Natural killer cell treated with Interleukin-12 subunit alpha and Interleukin-12 subunit beta and Interleukin-15 and Interleukin-18, amount 100 ng/mL, for 72 hours (primary cell): ENCODE data around the gene KANK3. TPM values are rescaled to one million over a fixed set of nuclear protein-coding genes. Genes with fewer than 3 reads are reported as not detected.
"Not testable (repeated sequence)": the region's sequence is repeated elsewhere in the genome, so short reads cannot be mapped to it uniquely, and the experiment has no call there.

ENCODE experiments used
- ATAC-seq, 2 donors: fragments of 150-1000 bp; cut with Tn5 transposase in 1 of 2; sonication (Bioruptor Pico), chemical (Tn5 transposase) in 1 of 2; 2 replicates each; pipeline ENCODE4 v1.10.0; 2021
- DNase-seq: peaks from one replicate; pipeline ENCODE4 v3.0.0; 2022; ENCODE audit warnings: low spot score
- H3K27ac Mint-ChIP-seq, 2 donors: 1 replicate in 1 of 2; 2 replicates in 1 of 2; pipeline ENCODE4 v1.8.0; 2022; ENCODE audit warnings: mixed read lengths in 2 of 2, mild to moderate bottlenecking in 1 of 2, moderate library complexity in 1 of 2
- H3K27me3 Mint-ChIP-seq, 2 donors: 1 replicate in 1 of 2; 2 replicates in 1 of 2; pipeline ENCODE4 v1.8.0; 2022; ENCODE audit warnings: mixed read lengths in 2 of 2
- H3K36me3 Mint-ChIP-seq: one replicate; pipeline ENCODE4 v1.8.0; 2022; ENCODE audit warnings: mixed read lengths
- H3K4me1 Mint-ChIP-seq, 2 donors: 1 replicate in 1 of 2; 2 replicates in 1 of 2; pipeline ENCODE4 v1.8.0; 2022; ENCODE audit warnings: low read depth in 2 of 2, mixed read lengths in 2 of 2, mild to moderate bottlenecking in 1 of 2
- H3K4me3 Mint-ChIP-seq: one replicate; pipeline ENCODE4 v1.8.0; 2022; ENCODE audit warnings: mixed read lengths
- H3K9me3 Mint-ChIP-seq: 2 replicates; pipeline ENCODE4 v1.8.0; 2022; ENCODE audit warnings: mixed read lengths
- total RNA-seq, 2 donors: library from RNA; stranded (reverse); gene quantifications; one replicate each; pipeline ENCODE4 v1.2.3, GENCODE V29; 2022

Gene KANK3
- total RNA-seq, 2 donors from 2014 or later = 1.5 to 4.4 TPM

GRCh38 chr19:8361921-8362793, 19.1 kb upstream of the KANK3 start:
- H3K4me1 Mint-ChIP-seq = peaks cover 8 to 16% of the 10 kb centered on the region in 2 donors
- no peak overlapping the region for H3K27ac Mint-ChIP-seq
- no peak overlapping the region for H3K4me3 Mint-ChIP-seq
- ATAC-seq (no peak), DNase-seq (peak; percentile 49)
- peaks cover 15 to 16% of the 10 kb centered on the region in 2 donors for H3K27me3 Mint-ChIP-seq
- no peaks in the 10 kb centered on the region for H3K9me3 Mint-ChIP-seq
- H3K36me3 Mint-ChIP-seq = no peaks in the 10 kb centered on the region

GRCh38 chr19:8360196-8360595, 17.1 kb upstream of the KANK3 start:
- no peaks in the 10 kb centered on the region for H3K9me3 Mint-ChIP-seq
- no peaks in the 10 kb centered on the region for H3K36me3 Mint-ChIP-seq
- peaks cover 17 to 21% of the 10 kb centered on the region in 2 donors for H3K4me1 Mint-ChIP-seq
- H3K27ac Mint-ChIP-seq = no peak overlapping the region
- DNase-seq (no peak), ATAC-seq (no peak)
- H3K4me3 Mint-ChIP-seq = no peak overlapping the region
- H3K27me3 Mint-ChIP-seq = peaks cover 7 to 8% of the 10 kb centered on the region in 2 donors

DNA sequence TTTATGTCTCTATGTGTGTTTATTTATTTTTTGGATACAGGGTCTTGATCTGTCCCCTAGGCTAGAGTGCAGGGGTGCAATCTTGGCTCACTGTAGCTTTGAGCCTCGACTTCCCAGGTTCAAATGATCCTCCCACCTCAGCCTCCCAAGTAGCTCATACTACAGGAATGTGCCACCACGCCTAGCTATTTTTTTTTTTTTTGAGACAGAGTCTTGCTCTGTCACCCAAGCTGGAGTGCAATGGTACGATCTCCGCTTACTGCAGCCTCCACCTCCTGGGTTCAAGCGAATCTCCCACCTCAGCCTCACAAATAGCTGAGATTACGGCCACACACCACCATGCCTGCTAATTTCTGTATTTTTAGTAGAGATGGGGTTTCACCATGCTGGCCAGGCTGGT, 15.9 kb upstream of the KANK3 start:
- no peak for ATAC-seq
- H3K4me1 Mint-ChIP-seq = peaks cover 17 to 19% of the 10 kb centered on the region in 2 donors
- no peak for DNase-seq
- H3K9me3 Mint-ChIP-seq = no peaks in the 10 kb centered on the region
- H3K27ac Mint-ChIP-seq = no peak overlapping the region
- no peaks in the 10 kb centered on the region for H3K36me3 Mint-ChIP-seq
- peaks cover 8% of the 10 kb centered on the region in 2 donors for H3K27me3 Mint-ChIP-seq
- no peak overlapping the region for H3K4me3 Mint-ChIP-seq

GRCh38 chr19:8357007-8357521, 14.0 kb upstream of the KANK3 start:
- Mint-ChIP-seq H3K27ac (no peak overlapping the region), H3K36me3 (no peaks in the 10 kb centered on the region), H3K27me3 (peaks cover 4 to 9% of the 10 kb centered on the region in 2 donors), H3K4me3 (no peak overlapping the region), H3K9me3 (no peaks in the 10 kb centered on the region), H3K4me1 (peaks cover 9 to 14% of the 10 kb centered on the region in 2 donors)
- ATAC-seq = no peak
- DNase-seq = no peak

DNA sequence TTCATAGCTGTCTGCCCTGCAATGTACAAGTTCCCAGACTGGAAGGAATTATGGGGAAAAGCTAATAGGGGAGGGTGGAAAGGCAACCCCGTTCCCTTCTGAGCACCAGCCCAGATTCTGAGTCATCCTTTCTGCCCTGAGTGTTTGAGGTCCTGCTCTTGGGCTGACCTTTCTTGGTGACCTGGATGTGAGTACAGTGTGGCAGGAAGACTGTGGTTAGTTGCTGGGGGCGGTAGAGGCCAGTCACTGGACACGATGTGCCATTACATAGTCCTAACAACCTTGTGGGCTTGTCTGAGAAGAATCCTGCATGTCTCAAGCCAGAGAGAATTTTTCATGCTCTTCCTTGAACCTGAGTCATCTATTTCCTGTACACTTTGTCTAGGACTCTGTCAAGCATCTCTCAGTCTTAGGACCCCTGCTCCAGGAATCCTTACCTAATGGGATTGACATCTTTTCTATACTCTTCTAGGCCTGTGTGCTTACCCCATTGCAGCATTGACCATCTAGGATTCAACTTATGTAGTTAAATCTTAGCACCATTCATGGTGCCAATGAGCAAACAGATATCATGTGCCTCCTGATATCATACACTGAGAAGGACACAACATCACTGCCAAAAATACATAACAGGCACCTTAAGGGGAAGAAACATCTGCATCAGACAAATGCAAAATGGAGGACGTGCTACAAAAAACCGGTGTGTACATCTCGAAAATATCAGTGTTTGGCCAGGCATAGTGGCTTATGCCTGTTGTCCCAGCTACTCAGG, 12.8 kb upstream of the KANK3 start:
- H3K27ac Mint-ChIP-seq = peak overlapping the region; percentile 5 to 25
- H3K36me3 Mint-ChIP-seq = no peaks in the 10 kb centered on the region
- no peaks in the 10 kb centered on the region for H3K9me3 Mint-ChIP-seq
- no peak for DNase-seq
- H3K4me3 Mint-ChIP-seq = no peak overlapping the region
- H3K4me1 Mint-ChIP-seq = peaks cover 9 to 11% of the 10 kb centered on the region in 2 donors
- H3K27me3 Mint-ChIP-seq = peaks cover 14% of the 10 kb centered on the region in 2 donors
- ATAC-seq = peak; percentile 82 to 86

- Mint-ChIP-seq H3K27me3 (peaks cover 18 to 19% of the 10 kb centered on the region in 2 donors), H3K4me1 (peaks cover 9 to 11% of the 10 kb centered on the region in 2 donors)
- DNase-seq, H3K9me3 Mint-ChIP-seq, H3K27ac Mint-ChIP-seq, H3K4me3 Mint-ChIP-seq, H3K36me3 Mint-ChIP-seq, ATAC-seq: not testable (repeated sequence)
These were observed 9.8 kb upstream of the KANK3 start for GRCh38 chr19:8352845-8353244.

GRCh38 chr19:8352134-8352827, 9.2 kb upstream of the KANK3 start:
- H3K27me3 Mint-ChIP-seq = peaks cover 18 to 19% of the 10 kb centered on the region in 2 donors
- H3K9me3 Mint-ChIP-seq = no peaks in the 10 kb centered on the region
- no peak overlapping the region for H3K4me3 Mint-ChIP-seq
- H3K36me3 Mint-ChIP-seq = no peaks in the 10 kb centered on the region
- H3K27ac Mint-ChIP-seq = no peak overlapping the region
- ATAC-seq (no peak), DNase-seq (peak; percentile 46)
- H3K4me1 Mint-ChIP-seq = peaks cover 9 to 11% of the 10 kb centered on the region in 2 donors

- H3K9me3 Mint-ChIP-seq, H3K36me3 Mint-ChIP-seq, H3K27ac Mint-ChIP-seq, DNase-seq, ATAC-seq, H3K4me1 Mint-ChIP-seq, H3K4me3 Mint-ChIP-seq: not testable (repeated sequence)
- H3K27me3 Mint-ChIP-seq = peaks cover 18 to 19% of the 10 kb centered on the region in 2 donors
These were observed 6.7 kb upstream of the KANK3 start for GRCh38 chr19:8349629-8350372.

DNA sequence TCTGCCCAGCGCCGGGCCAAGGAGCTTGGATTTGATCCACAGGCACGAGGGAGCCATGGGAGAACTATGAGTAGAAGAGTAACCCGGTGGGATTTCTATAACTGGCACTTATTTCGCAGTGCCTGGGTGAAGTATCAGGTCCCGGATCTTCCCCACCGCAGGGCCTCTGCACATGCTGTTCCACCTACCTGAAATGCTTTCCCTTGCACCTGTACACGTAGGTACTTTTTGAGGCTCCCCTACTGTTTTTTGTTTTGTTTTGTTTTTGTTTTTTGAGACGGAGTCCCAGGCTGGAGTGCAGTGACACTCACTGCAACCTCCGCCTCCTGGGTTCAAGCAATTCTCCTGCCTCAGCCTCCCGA, 402 bp upstream of the KANK3 start:
- Mint-ChIP-seq H3K27ac (no peak overlapping the region), H3K4me3 (peak overlapping the region; percentile 75), H3K27me3 (no peaks in the 10 kb centered on the region), H3K4me1 (peaks cover 7 to 9% of the 10 kb centered on the region in 2 donors), H3K36me3 (no peaks in the 10 kb centered on the region), H3K9me3 (no peaks in the 10 kb centered on the region)
- DNase-seq (no peak), ATAC-seq (no peak)

DNA sequence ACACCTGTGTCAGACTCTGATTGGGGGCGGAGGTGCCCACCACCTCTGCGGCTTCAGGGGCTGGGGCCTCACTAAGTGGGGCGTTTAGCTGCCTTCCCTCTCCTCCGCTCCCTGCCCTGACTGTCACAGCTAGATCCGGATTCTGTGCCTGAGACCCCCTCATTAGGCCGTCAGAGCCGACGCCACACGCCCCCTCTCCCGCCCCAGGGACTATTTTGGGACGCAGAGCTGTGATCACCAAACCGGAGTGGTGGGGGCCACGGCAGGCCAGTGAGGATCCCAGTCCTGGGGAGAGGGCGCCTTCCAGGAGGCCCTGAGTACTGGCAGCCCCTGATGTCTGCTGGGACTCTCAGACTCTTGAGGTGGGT, 762 bp downstream of the KANK3 start:
- ATAC-seq (no peak), DNase-seq (peak; percentile 59)
- H3K4me3 Mint-ChIP-seq = peak overlapping the region; percentile 3
- no peaks in the 10 kb centered on the region for H3K9me3 Mint-ChIP-seq
- H3K27ac Mint-ChIP-seq = no peak overlapping the region
- peaks cover 7 to 9% of the 10 kb centered on the region in 2 donors for H3K4me1 Mint-ChIP-seq
- H3K27me3 Mint-ChIP-seq = no peaks in the 10 kb centered on the region
- no peaks in the 10 kb centered on the region for H3K36me3 Mint-ChIP-seq

- not testable (repeated sequence) for H3K36me3 Mint-ChIP-seq, H3K27ac Mint-ChIP-seq, ATAC-seq, H3K9me3 Mint-ChIP-seq, H3K27me3 Mint-ChIP-seq
- Mint-ChIP-seq H3K4me1 (peaks cover 7 to 11% of the 10 kb centered on the region in 2 donors), H3K4me3 (peak overlapping the region; percentile 3)
- DNase-seq = peak; percentile 25
These were observed 1.6 kb downstream of the KANK3 start for GRCh38 chr19:8341504-8341903.

DNA sequence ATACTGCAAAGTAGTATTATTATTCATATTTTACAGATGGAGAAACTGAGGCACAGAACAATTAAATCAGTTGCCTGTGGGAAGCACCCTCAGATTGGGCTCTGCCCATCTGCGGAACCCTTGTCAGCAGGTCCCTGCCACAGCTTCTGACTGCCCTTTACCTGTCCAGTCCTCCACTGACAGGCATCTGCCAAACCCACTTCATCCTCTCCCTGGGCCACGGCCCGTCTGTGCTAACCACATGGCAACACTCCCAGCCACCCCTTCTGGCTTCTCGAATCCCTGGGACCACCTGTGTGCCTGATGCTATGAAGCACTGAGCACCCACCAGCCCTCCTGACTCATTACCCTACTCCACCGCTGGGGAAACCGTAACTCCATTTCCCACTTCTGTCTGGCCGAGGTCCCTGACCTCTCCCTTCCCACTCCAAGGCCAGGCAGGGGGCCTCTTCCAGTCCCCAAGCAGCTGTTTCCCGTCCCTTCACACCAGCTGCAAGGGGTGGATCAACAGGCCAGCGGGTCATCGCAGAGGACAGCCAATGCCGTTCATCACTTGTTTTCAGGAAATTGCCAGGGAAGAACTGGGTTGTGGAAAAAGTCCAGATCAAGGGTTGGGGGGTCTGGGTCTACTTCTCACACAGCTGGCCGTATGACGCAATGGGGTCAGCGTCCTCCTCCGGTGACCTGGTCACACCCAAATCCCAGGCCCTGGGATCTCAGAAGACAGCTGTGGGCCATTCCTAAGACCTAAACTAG, 2.5 kb downstream of the KANK3 start:
- H3K9me3 Mint-ChIP-seq = no peaks in the 10 kb centered on the region
- H3K27me3 Mint-ChIP-seq = no peaks in the 10 kb centered on the region
- peak; percentile 22 for DNase-seq
- peaks cover 7 to 15% of the 10 kb centered on the region in 2 donors for H3K4me1 Mint-ChIP-seq
- no peak overlapping the region for H3K4me3 Mint-ChIP-seq
- no peaks in the 10 kb centered on the region for H3K36me3 Mint-ChIP-seq
- ATAC-seq = no peak
- no peak overlapping the region for H3K27ac Mint-ChIP-seq
